K562 (cell line): ENCODE results near the gene SNCA. TPM values are rescaled to one million over a fixed set of nuclear protein-coding genes. Genes with fewer than 3 reads are reported as not detected.

Experiments used
- ATAC-seq: fragments of 200-7000 bp; cut with Tn5 transposase; 3 replicates; pipeline ENCODE4 v1.9.1; 2020; ENCODE audit warnings: moderate library complexity
- BruUV-seq: library from RNA; stranded (reverse); fragments of 400-500 nt; replicated peaks from 2 replicates; lab custom pipeline; 2021; lab: Mats Ljungman, UMichigan
- CTCF ChIA-PET: fragments of 300-600 bp; formaldehyde crosslinking; extraction: SDS; loops from one replicate; lab custom pipeline; 2021; ENCODE audit warnings: low intra/inter-chr PET ratio; lab: Yijun Ruan, JAX
- POLR2A ChIA-PET: fragments of 300-600, 350-650 bp; sonication (Branson Sonifier 250); formaldehyde crosslinking; extraction: SDS; loops from one replicate; lab custom pipeline; 2021; ENCODE audit warnings: antibody characterized with exemption, inconsistent platforms; lab: Yijun Ruan, JAX
- DNase-seq, 4 experiments: peaks; one replicate each; pipeline versions ENCODE4 v3.0.0 to v3.0.0-alpha.2; 2011 to 2018; ENCODE audit warnings: low spot score in 3 of 4, mixed read lengths in 3 of 4; ENCODE audit errors: extremely low read depth in 1 of 4
- FAIRE-seq: peaks from 2 replicates; lab custom pipeline; 2011; peaks lifted over from hg19 to GRCh38; lab: Jason Lieb, UNC
- H2AFZ ChIP-seq: 2 replicates; pipeline ENCODE4 v1.6.0; 2011; ENCODE audit warnings: low read depth, low read length, control low read depth, inconsistent platforms
- H3K27ac ChIP-seq: fragments of 200-600 bp; 3 replicates; pipeline ENCODE4 v1.8.0; 2011; ENCODE audit warnings: low read depth, mild to moderate bottlenecking, control low read depth, inconsistent platforms, low read length, moderate library complexity, mixed read lengths; ENCODE audit errors: extremely low read depth
- H3K27me3 ChIP-seq, 2 experiments: fragments of 300-600 bp in 1 of 2; 2 replicates in 1 of 2; 3 replicates in 1 of 2; pipeline versions ENCODE4 v1.6.0 to v1.8.0; 2011; ENCODE audit warnings: inconsistent platforms in 2 of 2, low read length in 2 of 2, mild to moderate bottlenecking in 1 of 2, mixed read lengths in 1 of 2, moderate library complexity in 1 of 2; ENCODE audit not compliant: control insufficient read depth in 2 of 2, insufficient read depth in 2 of 2
- H3K36me3 ChIP-seq: fragments of 300-600 bp; 3 replicates; pipeline ENCODE4 v1.8.0; 2011; ENCODE audit warnings: mild to moderate bottlenecking, low read length, inconsistent platforms; ENCODE audit not compliant: control insufficient read depth, insufficient read depth
- H3K4me1 ChIP-seq, 2 experiments: fragments of 200-600 bp in 1 of 2; replicated peaks in 1 of 2; 2 replicates in 1 of 2; 3 replicates in 1 of 2; pipeline versions ENCODE4 v1.5.1 to v1.8.0; 2011; ENCODE audit warnings: inconsistent platforms in 2 of 2, low read length in 2 of 2, mild to moderate bottlenecking in 1 of 2, mixed read lengths in 1 of 2, moderate library complexity in 1 of 2; ENCODE audit not compliant: control insufficient read depth in 2 of 2, insufficient read depth in 2 of 2
- H3K4me2 ChIP-seq: 2 replicates; pipeline ENCODE4 v1.6.1; 2011; ENCODE audit warnings: low read length, control low read depth, inconsistent platforms, mixed read lengths; ENCODE audit not compliant: insufficient read depth
- H3K4me3 ChIP-seq: fragments of 200-600 bp; sonication (generic), shearing (Covaris generic); 2 replicates; pipeline ENCODE4 v1.5.1; 2016; ENCODE audit warnings: control low read depth, inconsistent platforms
- H3K79me2 ChIP-seq: fragments of 200-600 bp; 3 replicates; pipeline ENCODE4 v1.8.0; 2011; ENCODE audit warnings: low read length, inconsistent platforms; ENCODE audit not compliant: control insufficient read depth, insufficient read depth
- H3K9ac ChIP-seq, 2 experiments: 2 replicates each; pipeline versions ENCODE4 v1.6.0 to v1.6.1; 2011; ENCODE audit warnings: low read depth in 2 of 2, low read length in 2 of 2, control low read depth in 1 of 2, inconsistent platforms in 1 of 2, mild to moderate bottlenecking in 1 of 2, mixed read lengths in 1 of 2; ENCODE audit not compliant: insufficient read depth in 1 of 2
- H3K9me1 ChIP-seq: one replicate; pipeline ENCODE4 v1.6.0; 2011; ENCODE audit warnings: inconsistent platforms, mild to moderate bottlenecking, low read length, moderate library complexity; ENCODE audit not compliant: control insufficient read depth, insufficient read depth
- H3K9me3 ChIP-seq: replicated peaks from 2 replicates; pipeline ENCODE4 v1.5.1; 2011; ENCODE audit warnings: low read depth, low read length, inconsistent platforms; ENCODE audit not compliant: control insufficient read depth, insufficient read depth
- H4K20me1 ChIP-seq: replicated peaks from 2 replicates; pipeline ENCODE4 v1.6.1; 2011; ENCODE audit warnings: low read length, inconsistent platforms, mixed read lengths; ENCODE audit not compliant: control insufficient read depth, insufficient read depth
- DACH1 ChIP-seq: fragments of 450-650 bp; IDR thresholded peaks from 2 replicates; pipeline ENCODE4 v1.6.1; 2018; ENCODE audit not compliant: partially characterized antibody
- ELF2 ChIP-seq: fragments of 250-450 bp; sonication (Bioruptor Pico); IDR thresholded peaks from 2 replicates; pipeline ENCODE4 v1.5.0; 2021; ENCODE audit warnings: mild to moderate bottlenecking
- MIER1 ChIP-seq: fragments of 450-650 bp; IDR thresholded peaks from 2 replicates; pipeline ENCODE4 v1.6.1; 2016; ENCODE audit warnings: antibody characterized with exemption, mild to moderate bottlenecking, low read depth
- SREBF1 ChIP-seq: fragments of 150-350 bp; IDR thresholded peaks from 2 replicates; pipeline ENCODE4 v1.6.1; 2014; ENCODE audit warnings: antibody characterized with exemption, low read depth, low read length, borderline replicate concordance
- STAG1 ChIP-seq: sonication (generic); formaldehyde crosslinking; IDR thresholded peaks from 2 replicates; pipeline ENCODE4 v1.5.0; 2020; ENCODE audit warnings: missing genetic modification reagents, borderline replicate concordance
- WGBS: fragments of 100-300 bp; shearing (Covaris generic); methylation state at CpG from one replicate; pipeline ENCODE4 v1.1.6; 2016; ENCODE audit warnings: low coverage, mixed read lengths; ENCODE audit not compliant: insufficient coverage; ENCODE audit errors: missing lambda C conversion rate; 5-methylcytosine and 5-hydroxymethylcytosine counted together
- in situ Hi-C: fragments of 300-500 bp; cut with MboI; formaldehyde crosslinking; loops from 4 replicates; pipeline ENCODE4 v1.15.0; 2018; ENCODE audit warnings: inconsistent platforms, mixed read lengths
- intact Hi-C: fragments of 100-400 bp; cut with micrococcal nuclease; formaldehyde crosslinking; loops from 2 replicates; pipeline ENCODE4 v1.14.2; 2022
- polyA plus RNA-seq, 8 experiments: library from polyadenylated mRNA; depleted of rRNA in 4 of 8; stranded (reverse) in 5 of 8; unstranded in 3 of 8; fragments of >200 nt; fragmentation: Nextera tagmentation in 2 of 8; fragmentation: Illumina TruSeq in 1 of 8; extraction: Ambion mirVana in 2 of 8; extraction: Trizol in 1 of 8; gene quantifications; 2 replicates each; pipeline versions ENCODE4 v1.2.1 to v1.2.3, GENCODE V29; 2011 to 2014; ENCODE audit warnings: inconsistent platforms in 1 of 8, missing spikeins in 1 of 8
- total RNA-seq, 7 experiments: library from RNA; depleted of rRNA in 6 of 7; stranded (reverse); fragments of >200 nt in 6 of 7; fragmentation: Illumina TruSeq in 2 of 7; extraction: Trizol in 2 of 7; gene quantifications; 2 replicates each; pipeline versions ENCODE4 v1.2.1 to v1.2.3, GENCODE V29; 2011 to 2021; ENCODE audit warnings: low replicate concordance in 1 of 7

The SNCA gene
- total and polyA plus RNA-seq, 9 of the 15 experiments (the other 6 are each of a cell fraction or from before 2014, with no cell fraction given), result 1.7 to 12.6 (median 3.6) TPM

DNA sequence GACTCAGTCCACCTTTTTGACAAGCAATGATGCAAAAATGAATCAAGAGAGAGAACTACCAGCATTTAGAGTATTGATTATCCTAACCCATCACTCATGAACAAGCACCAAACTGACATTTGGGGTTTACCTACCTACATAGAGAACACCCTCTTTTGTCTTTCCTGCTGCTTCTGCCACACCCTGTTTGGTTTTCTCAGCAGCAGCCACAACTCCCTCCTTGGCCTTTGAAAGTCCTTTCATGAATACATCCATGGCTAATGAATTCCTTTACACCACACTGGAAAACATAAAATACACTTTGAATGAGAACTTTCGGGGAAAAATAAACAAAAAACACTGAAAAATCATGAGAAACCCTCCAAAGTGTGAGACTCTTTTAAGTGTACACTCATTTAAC lies 1.5 kb downstream of the SNCA start:
- H3K9me1 ChIP-seq, result no peaks in the 10 kb centered on the region
- no peaks in the 10 kb centered on the region for H3K27me3 ChIP-seq
- no peak for TF ChIP-seq MIER1
- TF ChIP-seq SREBF1, result no peak
- TF ChIP-seq DACH1, result no peak
- TF ChIP-seq ELF2, result no peak
- TF ChIP-seq, all 486 proteins: peak for 0
- in situ Hi-C loops (no loop called here), intact Hi-C loops (loop anchor here (5.0 kb wide), 1 partner anchor 52 kb away; no protein-coding TSS in a partner anchor)
- H3K4me2 ChIP-seq, result no peak overlapping the region
- no peaks in the 10 kb centered on the region for H3K79me2 ChIP-seq
- ATAC-seq (no peak), DNase-seq (no peak), FAIRE-seq (no peak)
- no peak overlapping the region for H2AFZ ChIP-seq
- no peak overlapping the region for H3K9ac ChIP-seq
- 0% methylated on average over 1 of the region's 1 CpG for WGBS
- no peaks in the 10 kb centered on the region for H4K20me1 ChIP-seq
- POLR2A ChIA-PET, result no interaction called here
- H3K4me3 ChIP-seq, result no peak overlapping the region
- H3K4me1 ChIP-seq, result peaks cover 0 to 8% of the 10 kb centered on the region in 2 experiments; a peak in 2 of 5 replicates
- CTCF ChIA-PET, result no interaction called here
- H3K9me3 ChIP-seq, result no peaks in the 10 kb centered on the region
- no TSS peak for BruUV-seq
- H3K27ac ChIP-seq, result no peak overlapping the region
- H3K36me3 ChIP-seq, result no peaks in the 10 kb centered on the region

- Histone ChIP-seq H2AFZ (no peak overlapping the region), H4K20me1 (no peaks in the 10 kb centered on the region), H3K27ac (no peak overlapping the region), H3K9ac (no peak overlapping the region), H3K4me1 (peaks cover 0 to 8% of the 10 kb centered on the region in 2 experiments; a peak in 2 of 5 replicates), H3K4me2 (no peak overlapping the region), H3K36me3 (no peaks in the 10 kb centered on the region), H3K27me3 (no peaks in the 10 kb centered on the region), H3K79me2 (no peaks in the 10 kb centered on the region), H3K9me1 (no peaks in the 10 kb centered on the region), H3K4me3 (no peak overlapping the region), H3K9me3 (no peaks in the 10 kb centered on the region)
- CTCF ChIA-PET, result no interaction called here
- TF ChIP-seq STAG1 (CRISPR knock-in tag), result no peak
- FAIRE-seq (no peak), DNase-seq (no peak), ATAC-seq (no peak)
- 17% methylated on average over 1 of the region's 1 CpG for WGBS
- POLR2A ChIA-PET, result no interaction called here
- no TSS peak for BruUV-seq
- in situ Hi-C loops, result no loop called here
- intact Hi-C loops, result loop anchor here (5.0 kb wide), 1 partner anchor 53 kb away; no protein-coding TSS in a partner anchor
These were observed 2.3 kb downstream of the SNCA start for GRCh38 chr4:89834486-89835209.
